RCC 7860 (cell line): Measurements from ENCODE around the gene CCDC68.

ENCODE experiments used
- DNase-seq: peaks from one replicate; pipeline ENCODE4 v3.0.0-alpha.2; 2015; ENCODE audit warnings: low spot score
- FAIRE-seq: peaks from 2 replicates; lab custom pipeline; 2012; peaks lifted over from hg19 to GRCh38; lab: Jason Lieb, UNC

The CCDC68 gene

DNA sequence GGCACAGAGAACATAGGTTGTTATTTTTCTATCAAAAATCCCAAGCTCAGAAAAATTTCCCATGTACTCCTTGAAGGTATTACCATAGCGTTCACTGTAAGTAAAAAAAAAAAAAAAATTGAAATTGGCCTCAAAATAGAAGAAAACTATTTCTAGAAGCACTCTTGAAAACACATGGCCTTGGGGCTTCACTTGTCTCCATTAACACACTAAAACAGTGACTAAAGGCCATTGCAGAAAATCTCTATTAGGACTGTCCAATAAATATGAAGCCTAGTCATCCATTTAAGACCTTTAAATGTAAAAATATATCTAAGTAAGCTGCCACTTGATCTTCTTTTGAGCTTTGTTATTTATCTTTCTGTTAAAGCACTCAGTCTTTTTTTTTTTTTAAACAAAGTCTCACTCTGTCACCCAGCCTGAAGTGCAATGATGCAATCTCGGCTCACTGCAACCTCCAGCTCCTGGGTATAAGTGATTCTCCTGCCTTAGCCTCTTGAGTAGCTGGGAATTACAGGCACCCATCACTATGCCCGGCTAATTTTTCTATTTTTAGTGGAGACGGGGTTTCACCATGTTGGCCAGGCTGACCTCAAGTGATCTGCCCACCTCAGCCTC, 35.8 kb downstream of the CCDC68 start:
- FAIRE-seq, result no peak
- no peak for DNase-seq

DNA sequence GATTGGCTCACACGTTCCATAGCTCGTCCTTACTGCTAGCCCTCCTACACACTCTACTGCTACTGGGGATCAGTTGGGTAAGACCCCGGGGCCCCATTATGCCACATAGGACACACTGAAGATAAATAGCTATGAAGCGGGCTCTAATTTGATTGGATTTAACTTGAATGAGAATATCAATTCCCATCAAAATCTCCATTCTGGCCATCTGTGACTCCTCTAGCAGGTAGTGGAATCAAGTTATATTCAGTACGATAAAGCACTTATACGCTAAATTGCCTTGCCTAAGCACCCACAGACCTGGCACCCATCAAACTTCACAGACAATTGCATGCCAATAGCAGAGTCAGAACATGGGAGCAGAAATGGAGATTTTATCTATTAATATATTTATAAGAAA, 39.8 kb downstream of the CCDC68 start:
- FAIRE-seq (no peak), DNase-seq (no peak)

DNA sequence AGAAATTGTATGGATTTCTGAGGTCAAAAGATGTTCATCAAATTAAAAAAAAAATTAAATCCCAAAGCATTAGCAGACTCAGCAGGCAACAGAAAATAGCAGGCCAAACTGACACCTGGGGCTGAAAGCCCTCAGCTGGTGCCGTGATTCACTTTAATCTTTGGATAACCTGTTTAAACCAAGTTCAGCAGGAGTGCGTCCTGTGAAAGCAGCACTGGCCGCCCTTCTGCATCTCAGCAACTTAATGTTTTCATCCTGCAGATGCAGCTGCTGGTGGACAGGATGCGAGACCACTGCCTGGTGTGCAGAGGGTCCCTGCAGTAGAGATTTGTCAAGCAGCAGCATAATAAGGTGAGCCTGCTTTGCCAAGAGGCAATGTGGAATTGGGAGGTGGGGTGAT, 41.2 kb downstream of the CCDC68 start:
- no peak for FAIRE-seq
- DNase-seq, result no peak

DNA sequence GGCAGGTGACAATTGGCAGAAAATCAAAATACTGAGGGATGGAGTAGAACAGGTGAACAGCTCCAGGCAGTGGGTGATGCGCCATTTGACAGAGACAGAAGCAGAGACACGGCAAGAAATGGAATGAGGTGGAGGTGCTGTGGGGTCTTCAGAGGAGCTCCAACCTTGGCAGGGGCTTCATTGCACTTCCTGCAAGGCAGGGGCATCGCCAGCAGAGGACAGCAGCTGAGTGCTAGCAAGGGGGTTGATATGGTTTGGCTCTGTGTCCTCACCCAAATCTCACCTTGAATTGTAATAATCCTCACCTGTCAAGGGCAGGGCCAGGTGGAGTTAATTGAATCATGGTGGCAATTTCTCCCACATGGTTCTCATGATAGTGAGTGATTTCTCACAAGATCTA, 42.8 kb downstream of the CCDC68 start:
- FAIRE-seq, result no peak
- no peak for DNase-seq

DNA sequence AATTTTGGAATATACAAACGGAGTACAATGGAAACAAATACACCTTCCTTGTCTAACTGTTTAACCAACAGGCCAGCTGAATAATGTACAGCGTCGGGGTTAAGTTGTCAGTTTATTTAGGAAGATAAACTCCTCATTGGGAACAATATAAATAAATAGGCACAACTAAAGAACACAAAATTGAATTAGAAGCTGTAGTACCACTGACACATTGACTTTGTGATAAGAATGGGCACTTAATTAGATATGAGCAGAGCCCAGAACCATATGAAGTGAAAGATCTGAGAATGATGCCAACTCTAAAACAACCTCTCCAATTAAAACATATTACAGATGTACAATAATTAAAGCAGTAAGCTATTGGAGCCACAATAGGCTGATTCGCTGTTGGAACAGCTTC, 44.4 kb downstream of the CCDC68 start:
- FAIRE-seq, result no peak
- no peak for DNase-seq

DNA sequence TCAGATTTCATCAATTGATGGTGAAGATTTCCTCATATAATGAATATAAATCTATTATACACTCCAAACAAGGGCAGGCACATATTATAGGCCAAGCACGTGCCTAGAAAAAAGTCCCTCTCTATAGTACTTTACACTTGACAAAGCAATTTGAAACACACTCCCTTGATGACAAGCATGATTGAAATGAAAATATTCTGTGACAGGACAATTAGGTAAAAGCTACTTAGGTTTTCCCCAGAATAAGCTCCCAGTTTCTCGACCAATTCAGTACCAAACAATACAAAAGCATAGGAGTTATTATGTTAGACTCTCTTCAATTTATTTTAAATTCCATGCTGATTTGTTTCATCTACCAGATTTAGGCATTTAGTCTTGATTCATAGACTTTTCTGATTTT, 47.7 kb downstream of the CCDC68 start:
- FAIRE-seq, result no peak

DNA sequence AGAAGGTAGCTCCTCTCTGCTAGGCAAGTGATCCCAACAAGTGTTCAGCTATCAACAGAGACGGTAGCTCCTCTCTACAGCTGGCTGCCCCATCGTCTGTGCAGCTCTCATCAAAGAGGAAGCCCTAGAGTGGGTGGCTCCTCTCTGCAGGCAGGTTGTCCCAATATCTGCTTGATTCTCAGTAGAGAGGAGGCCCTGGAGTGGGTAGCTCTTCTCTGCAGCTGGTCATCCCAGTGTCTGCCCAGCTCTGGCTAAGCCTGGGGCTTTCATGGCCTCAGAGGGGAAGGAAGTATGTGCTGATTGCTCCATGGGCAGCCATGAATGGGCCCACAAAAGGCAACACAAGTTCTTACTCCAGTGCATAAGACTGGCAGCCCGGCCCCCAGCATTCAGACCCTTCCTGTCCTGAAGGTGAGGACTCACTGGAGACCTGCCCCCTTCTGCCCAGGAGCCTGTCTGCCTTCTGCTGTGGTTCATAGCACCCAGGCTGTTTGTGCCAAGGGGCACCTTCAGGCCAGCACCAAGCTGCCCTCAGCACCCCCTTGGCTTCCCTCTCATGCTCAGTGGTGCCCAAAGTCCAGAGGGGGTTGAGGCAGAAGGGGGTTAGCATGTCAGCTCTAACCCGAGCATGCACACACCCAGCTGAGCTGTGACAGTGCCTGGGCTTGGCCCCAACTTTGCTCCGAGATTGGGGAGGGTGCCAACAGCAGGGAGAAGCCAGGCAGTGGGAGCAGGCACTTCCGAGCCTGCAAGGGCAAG, 48.9 kb downstream of the CCDC68 start:
- FAIRE-seq, result no peak
- DNase-seq, result no peak

More for the DNA sequence above, 47.7 kb downstream of the CCDC68 start:
- no peak for DNase-seq

DNA sequence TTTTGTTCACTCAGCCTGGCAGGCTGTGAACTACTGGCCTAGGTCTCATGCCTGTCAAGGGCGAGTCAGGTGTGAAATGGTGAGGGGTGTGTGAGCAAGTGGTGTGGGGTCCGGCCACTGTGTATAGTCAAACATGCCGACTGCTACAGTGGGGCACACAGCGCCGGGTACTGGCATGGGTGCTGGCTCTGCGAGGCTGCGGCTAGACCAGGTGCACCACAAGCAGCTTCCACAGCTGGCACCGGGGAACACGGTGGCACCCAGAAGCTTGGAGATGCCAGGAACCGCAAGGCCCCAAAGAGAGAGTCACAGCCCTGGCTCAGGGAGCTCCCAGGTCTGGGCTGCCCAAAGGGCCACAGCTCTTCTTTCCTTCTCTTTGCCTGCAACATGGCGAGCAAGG, 49.7 kb downstream of the CCDC68 start:
- DNase-seq (no peak), FAIRE-seq (no peak)

DNA sequence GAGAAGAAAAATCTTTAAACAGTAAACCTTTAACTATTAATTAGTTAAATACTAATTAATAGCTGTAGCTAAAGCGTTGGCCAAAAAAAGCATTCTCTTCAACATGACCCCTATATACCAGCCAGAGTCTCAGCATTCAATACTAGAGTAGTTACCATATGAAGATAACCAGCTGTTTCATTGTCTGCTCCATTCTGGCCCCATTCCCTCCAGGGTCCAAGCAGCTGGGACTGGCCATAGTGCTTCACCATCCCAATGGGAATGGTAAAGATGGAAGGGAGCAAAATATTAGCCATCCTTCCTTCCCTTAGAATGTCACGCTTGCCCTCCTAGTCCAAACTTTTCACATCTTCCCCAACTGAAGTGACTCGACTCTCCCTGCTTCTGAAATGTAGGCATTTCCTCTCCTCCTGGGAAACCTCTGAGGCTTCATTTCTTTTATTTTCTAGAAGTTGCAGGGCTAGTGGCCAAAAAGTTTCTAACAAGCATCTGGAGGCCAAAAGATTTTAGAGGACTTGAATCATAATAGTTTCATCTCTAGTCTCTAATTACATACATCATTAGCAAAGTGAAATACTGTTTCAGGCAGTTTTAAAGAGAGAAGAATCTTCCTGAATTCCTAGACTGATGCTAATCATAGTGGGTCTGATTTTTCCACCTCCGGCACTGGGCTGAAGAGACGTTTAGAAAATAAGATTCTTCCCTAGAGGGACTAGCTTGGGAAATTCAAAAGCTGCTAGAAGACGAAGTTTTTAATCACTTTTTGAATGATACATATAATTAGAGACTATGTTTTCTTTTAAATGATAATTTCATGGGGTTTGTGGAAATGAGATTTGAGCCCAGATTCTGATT, 52.7 kb downstream of the CCDC68 start:
- FAIRE-seq, result no peak
- DNase-seq, result no peak

DNA sequence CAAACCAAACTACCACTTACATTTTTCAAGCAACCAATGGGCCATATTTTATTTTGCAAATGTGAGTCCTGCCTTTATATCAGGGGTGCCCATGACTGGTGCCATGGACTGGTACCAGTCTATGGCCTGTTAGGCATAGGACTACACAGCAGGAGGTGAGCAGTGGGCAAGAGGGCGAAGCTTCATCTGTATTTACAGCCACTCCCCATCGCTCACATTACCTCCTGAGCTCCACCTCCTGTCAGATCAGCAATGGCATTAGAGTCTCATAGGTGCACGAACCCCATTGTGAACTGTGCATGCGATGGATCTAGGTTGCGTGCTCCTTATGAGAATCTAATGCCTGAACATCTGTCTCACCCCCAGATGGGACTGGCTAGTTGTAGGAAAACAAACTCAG, 53.6 kb downstream of the CCDC68 start:
- no peak for DNase-seq
- FAIRE-seq, result no peak

DNA sequence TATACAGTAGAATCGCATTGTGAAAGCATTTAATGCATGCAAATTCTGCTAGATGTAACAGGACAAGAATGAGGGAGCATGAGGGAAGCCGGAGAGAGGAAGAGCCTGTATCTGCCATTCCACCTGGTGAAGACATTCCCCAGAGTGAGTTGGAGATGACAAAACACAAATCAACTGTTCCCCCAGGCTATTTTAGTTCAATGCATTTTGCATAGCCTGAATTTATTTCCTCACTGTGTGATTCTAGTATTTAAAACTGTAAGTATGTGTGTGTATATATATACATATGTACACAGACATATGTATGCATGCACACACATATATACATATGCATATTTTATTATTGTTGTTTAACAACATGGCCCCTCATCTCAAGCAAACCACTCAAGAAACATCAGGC, 54.7 kb downstream of the CCDC68 start:
- DNase-seq (no peak), FAIRE-seq (no peak)

DNA sequence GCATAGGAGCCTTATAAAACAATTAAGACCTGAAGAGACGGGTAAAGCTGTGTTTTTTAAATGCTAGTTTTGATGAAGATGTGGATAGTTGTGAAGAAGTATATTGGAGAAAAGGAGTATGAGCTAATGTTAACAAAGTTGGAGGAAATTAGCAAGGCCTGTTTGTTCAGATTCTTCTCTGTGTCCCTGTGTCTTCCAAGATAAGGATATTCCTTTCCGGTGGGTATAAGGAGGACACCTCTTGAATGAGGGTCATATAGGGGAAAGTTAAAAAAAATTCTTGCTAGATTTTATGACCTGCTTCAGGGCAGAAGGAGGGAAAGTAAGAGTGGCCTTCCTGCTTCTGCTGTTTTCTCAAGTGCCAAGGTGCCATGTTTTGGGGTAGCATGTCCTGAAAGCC, 59.0 kb downstream of the CCDC68 start:
- DNase-seq (no peak), FAIRE-seq (no peak)

DNA sequence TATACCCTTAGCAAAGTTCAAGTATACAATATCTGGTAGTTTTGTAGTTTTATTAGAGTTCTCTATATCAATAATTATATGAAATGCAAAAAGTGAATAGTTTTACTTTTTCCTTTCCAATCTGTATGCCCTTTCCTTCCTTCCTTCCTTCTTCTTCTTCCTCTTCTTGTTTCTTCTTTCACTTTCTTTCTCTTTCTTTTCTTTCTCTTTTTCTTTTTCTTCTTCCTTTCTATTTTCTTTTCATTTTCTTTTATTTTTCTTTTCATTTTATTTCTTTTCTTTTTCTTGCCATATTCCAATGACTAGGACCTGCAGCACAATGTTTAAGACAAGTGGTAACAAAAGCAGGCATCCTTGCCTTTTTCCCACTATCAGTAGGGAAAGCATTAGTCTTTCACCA, 59.8 kb downstream of the CCDC68 start:
- no peak for FAIRE-seq
- no peak for DNase-seq

DNA sequence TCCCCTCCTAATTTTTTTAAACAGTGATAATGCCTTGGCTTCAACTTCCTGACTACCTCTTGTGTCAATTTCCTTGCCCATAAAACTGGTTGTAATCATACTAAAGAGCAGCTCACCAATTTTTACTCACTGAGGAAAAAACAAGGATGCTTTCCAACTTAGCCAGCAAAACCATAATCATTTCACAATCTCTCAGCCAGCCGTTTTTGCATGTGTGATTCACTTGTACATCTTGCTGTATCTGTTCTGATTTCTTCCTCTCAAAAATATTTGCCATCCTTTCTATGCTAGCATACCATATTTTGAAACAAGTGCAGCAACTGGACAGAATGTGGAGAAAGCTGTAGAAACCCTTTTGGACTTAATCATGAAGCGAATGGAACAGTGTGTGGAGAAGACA, 70.3 kb downstream of the CCDC68 start:
- no peak for DNase-seq

DNA sequence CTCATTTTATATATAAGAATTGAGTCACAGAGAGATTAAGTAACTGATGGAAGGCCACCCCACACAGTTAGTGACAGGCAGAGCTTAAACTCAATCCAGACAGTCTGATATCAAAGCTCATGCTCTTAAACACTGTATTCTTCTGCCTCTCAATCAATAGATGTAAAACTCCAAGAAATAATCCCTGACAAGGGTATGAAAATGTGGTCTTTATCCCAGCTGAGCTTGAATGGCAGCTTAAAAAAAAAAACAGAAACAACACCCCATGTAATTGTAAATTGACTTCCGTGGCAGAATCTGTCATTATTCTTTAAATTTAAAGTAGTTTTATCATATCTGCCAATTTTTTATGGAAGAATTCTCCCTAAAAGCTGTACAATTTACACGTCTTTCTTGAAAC, 70.9 kb downstream of the CCDC68 start:
- FAIRE-seq, result no peak
- no peak for DNase-seq

More for the DNA sequence above, 70.3 kb downstream of the CCDC68 start:
- no peak for FAIRE-seq

DNA sequence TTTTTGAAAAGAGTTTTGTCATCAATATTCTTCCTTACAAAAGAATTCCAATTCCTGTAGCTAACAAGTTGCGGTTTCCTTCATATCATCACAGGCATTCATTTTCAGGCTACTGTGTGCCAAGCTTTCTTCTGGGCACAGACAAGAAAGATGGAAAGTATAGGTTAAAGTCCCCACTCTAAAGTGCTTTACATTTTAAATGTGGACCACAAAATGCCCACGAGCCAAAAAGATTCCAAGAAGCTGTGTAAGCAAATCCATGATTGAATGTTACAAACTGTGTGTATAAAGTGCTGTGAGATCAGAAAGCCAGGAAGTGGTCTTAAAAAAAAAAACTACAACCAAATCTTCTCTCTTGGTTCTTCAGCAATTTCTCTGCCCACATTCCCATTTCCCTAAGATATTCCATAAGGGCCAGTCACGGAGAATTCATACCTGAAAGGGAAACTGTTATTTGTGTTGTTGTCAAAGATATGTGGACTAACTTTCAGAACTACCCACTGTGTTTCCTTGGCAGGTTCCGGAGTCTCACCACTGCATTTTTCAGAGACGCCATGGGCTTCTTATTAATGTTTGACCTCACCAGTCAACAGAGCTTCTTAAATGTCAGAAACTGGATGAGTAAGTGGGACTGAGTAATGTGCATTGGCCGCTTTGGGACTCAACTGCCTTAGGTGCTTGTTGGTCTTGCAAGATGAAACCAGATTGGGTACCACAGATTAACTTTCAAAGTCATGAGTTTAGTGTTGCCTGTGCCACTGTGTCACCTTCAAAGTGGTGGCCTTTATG, 75.3 kb downstream of the CCDC68 start:
- FAIRE-seq, result no peak

DNA sequence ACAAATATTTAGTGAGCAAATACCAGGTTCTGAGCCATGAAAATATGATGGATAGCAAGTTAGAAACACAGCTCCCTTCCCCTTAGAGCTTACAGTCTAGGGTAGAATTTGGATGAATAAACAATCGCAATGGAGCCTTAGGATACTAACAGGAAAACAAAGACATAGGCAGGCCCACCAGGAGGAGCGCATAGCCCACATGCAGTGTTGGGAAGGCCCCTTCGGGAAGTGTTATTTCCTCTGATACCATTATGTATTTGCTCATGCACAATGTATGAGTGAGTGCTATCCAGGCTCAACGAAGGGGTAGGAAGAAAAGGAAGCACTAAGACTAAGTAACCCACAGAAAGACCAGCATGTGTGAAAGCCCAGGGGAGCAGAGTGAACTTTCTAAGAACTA, 76.9 kb downstream of the CCDC68 start:
- no peak for FAIRE-seq
- no peak for DNase-seq

More for the DNA sequence above, 75.3 kb downstream of the CCDC68 start:
- peak; percentile 18 for DNase-seq

DNA sequence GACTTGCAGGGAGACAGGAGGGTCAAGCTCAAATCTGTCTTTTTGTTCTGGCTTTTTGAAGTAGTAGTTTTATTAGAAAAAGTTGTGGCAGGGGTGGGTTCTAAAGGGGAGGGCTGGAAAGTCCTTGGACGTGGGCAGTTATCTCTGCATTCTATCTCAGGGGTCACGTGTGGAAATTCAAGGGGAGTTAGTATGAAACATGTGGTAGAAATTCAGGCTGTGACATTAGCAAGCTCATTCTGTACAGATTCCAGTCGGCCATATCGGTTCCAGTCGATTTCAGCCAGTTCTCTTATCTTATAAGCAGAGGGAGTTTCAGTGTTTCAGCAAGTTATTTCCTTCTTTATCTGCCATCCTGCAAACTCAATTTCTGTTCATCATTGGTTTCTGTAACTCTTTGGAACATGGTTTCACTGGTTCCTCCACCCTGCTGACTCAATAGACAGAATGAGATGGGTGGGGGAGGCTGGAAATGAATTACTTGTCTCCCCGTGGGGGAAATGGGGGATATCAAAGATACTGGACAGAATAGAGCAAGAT, 78.0 kb downstream of the CCDC68 start:
- no peak for DNase-seq
- no peak for FAIRE-seq

DNA sequence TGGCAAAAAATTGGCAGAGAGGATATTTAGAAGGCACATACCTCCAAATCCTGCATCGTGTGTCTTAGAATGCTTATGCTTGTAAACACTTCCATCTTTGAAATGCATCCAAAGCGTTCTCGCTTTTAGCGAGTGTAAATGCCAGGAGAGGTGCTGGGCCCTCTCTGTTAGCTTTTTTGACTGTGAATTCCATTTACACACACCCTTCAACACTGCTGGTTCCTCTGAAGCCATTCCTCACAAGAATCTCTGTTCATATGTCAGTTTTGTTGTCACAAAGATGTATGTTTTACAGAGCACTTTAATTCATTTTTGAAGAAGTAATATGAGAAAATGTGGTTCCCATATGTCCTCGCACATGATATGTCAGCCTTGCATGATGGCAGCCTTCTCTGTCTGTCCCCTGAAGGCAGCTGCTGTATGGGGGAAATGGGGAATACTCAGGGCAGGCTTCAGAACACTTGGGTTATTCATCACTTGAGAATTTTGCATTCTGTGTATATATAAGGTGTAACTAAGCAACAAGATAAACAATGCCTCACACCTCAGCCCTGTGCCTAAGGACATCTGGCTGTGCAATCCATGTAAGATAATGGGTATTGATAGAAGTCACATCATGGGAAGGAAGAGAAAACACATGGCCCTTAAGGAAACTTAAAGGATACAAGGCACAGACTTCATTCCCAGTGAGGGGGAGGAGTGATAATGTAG, 78.7 kb downstream of the CCDC68 start:
- FAIRE-seq (no peak), DNase-seq (no peak)

DNA sequence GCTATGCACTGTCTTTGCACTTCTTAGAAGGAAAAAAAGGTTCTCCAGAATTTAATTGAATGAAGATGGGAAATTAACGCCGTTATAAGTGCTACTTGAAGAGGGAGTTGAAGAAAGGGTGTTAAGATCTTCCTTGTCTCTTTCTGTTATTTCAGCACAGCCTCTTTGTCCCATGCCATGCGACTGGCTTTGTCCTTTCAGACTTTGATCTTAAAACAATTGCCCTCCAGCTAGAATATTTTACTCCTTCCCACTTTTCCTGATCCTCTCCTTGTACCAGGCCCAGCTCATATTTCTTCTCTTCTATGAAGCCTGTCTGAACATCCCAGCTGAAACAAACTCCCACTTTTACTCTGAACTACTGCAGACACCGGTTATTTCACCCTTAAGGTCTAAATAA, 79.6 kb downstream of the CCDC68 start:
- DNase-seq (no peak), FAIRE-seq (no peak)
